ENCODE data around the gene KMO. TPM values are rescaled to one million over a fixed set of nuclear protein-coding genes. Genes with fewer than 3 reads are reported as not detected.

KMO gene
- total RNA-seq, 4 donors from 2014 or later: 0.62 to 3.1 (median 1.1) TPM; not detected in 1

GRCh38 chr1:241645199-241645598 lies 113.0 kb downstream of the KMO start:
- no peak overlapping the region for H3K27ac ChIP-seq
- peaks cover 0 to 5% (median 0%) of the 10 kb centered on the region in 3 donors for H3K4me1 ChIP-seq
- WGBS, 2 donors (ENCODE audit: low coverage in 1 of 2): 49% methylated on average over 4 of the region's 4 CpGs; no CpG with 5 or more reads in 1 of the 2 donors
- H3K27me3 ChIP-seq: no peaks in the 10 kb centered on the region
- no peaks in the 10 kb centered on the region for H3K36me3 ChIP-seq
- TF ChIP-seq CTCF (IDR thresholded peaks at IDR 0.05): no peak
- TF ChIP-seq EP300 (IDR thresholded peaks at IDR 0.05): no peak
- no peak for TF ChIP-seq POLR2A (IDR thresholded peaks at IDR 0.05)
- TF ChIP-seq POLR2AphosphoS5 (IDR thresholded peaks at IDR 0.05): no peak
- no peak overlapping the region for H3K4me3 ChIP-seq
- no peaks in the 10 kb centered on the region for H3K9me3 ChIP-seq
- ATAC-seq: no peak

Other genes starting within 250 kb of the KMO start
- gene RGS7, start 175.2 kb upstream of the KMO start, total RNA-seq: under 1 TPM in 1 of 4 donors, not detected in 3; 0.27 TPM
- gene FH, start 12.6 kb upstream of the KMO start, total RNA-seq: 10 to 100 TPM; 61.4 to 96.5 (median 72.8) TPM
- 10 to 100 TPM in 1 of 4 donors, 1 to 10 TPM in 3; 5.3 to 10.2 (median 8.8) TPM for gene CHML, start 108.0 kb downstream of the KMO start, total RNA-seq
- 10 to 100 TPM in 1 of 4 donors, 1 to 10 TPM in 3; 3.5 to 13.9 (median 4.8) TPM for gene OPN3, start 108.0 kb downstream of the KMO start, total RNA-seq
- under 1 TPM in 1 of 4 donors, not detected in 3; 0.16 TPM for gene WDR64, start 119.9 kb downstream of the KMO start, total RNA-seq